Measurements from ENCODE around the gene SDR42E1.
A peak's percentile ranks its signal among the peaks of the same experiment; 100 is the strongest.

DNA sequence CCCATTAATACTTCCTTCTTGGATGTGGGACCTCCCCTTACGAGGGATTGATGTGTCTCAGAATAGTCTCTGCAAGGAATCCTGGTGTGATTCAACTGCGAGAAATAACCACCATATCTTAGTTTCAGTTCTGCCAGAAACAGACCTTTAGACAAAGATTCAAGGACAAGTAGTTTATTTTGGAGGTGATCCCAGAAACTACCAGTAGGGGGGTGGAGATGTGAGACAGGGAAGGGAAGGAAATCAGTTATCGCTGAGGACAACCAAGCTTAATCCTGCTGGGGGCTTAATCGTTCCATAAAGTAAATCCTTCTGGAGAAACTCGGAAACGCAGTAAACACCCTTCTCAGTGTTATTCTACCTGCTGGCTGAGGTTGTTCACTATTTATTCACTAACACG is 5.0 kb upstream of the SDR42E1 start:
- TF ChIP-seq, protein P1, sequence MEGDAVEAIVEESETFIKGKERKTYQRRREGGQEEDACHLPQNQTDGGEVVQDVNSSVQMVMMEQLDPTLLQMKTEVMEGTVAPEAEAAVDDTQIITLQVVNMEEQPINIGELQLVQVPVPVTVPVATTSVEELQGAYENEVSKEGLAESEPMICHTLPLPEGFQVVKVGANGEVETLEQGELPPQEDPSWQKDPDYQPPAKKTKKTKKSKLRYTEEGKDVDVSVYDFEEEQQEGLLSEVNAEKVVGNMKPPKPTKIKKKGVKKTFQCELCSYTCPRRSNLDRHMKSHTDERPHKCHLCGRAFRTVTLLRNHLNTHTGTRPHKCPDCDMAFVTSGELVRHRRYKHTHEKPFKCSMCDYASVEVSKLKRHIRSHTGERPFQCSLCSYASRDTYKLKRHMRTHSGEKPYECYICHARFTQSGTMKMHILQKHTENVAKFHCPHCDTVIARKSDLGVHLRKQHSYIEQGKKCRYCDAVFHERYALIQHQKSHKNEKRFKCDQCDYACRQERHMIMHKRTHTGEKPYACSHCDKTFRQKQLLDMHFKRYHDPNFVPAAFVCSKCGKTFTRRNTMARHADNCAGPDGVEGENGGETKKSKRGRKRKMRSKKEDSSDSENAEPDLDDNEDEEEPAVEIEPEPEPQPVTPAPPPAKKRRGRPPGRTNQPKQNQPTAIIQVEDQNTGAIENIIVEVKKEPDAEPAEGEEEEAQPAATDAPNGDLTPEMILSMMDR (conservative IDR thresholded peaks at IDR 0.05; ENCODE audit: low read length) = peak; percentile 53
- TF ChIP-seq EZH2phosphoT487 (IDR thresholded peaks at IDR 0.05; ENCODE audit: borderline replicate concordance) = no peak
